ENCODE data around the gene HSPB1.

HSPB1 gene

GRCh38 chr7:76281006-76281705 is 21.3 kb upstream of the HSPB1 start (continued):
- no peak for TF ChIP-seq CTCF (tag by site-specific recombination; IDR thresholded peaks at IDR 0.05)
- no peak for TF ChIP-seq ZNF518A (tag by site-specific recombination; conservative IDR thresholded peaks at IDR 0.05; ENCODE audit: low read depth)
- no peak for TF ChIP-seq ZBTB1 (tag by site-specific recombination; IDR thresholded peaks at IDR 0.05)
- no peak for TF ChIP-seq ZNF521 (tag by site-specific recombination; IDR thresholded peaks at IDR 0.05)
- TF ChIP-seq KLF17 (tag by site-specific recombination; IDR thresholded peaks at IDR 0.05) = no peak
- peak; percentile 71 for TF ChIP-seq ZBTB17 (tag by site-specific recombination; IDR thresholded peaks at IDR 0.05)
- TF ChIP-seq ZNF148 (tag by site-specific recombination; IDR thresholded peaks at IDR 0.05; ENCODE audit: borderline replicate concordance) = no peak
- TF ChIP-seq ZNF37A (tag by site-specific recombination; IDR thresholded peaks at IDR 0.05) = no peak
- no peak for TF ChIP-seq ZNF18 (tag by site-specific recombination; IDR thresholded peaks at IDR 0.05)
- TF ChIP-seq ZSCAN30 (tag by site-specific recombination; IDR thresholded peaks at IDR 0.05) = no peak
- no peak for TF ChIP-seq ZNF350 (tag by site-specific recombination; IDR thresholded peaks at IDR 0.05)
- peak; percentile 32; the same call in 1 of the 2 replicates for TF ChIP-seq ZBTB8A (tag by site-specific recombination; IDR thresholded peaks at IDR 0.05)
- TF ChIP-seq ZNF398 (tag by site-specific recombination; IDR thresholded peaks at IDR 0.05) = peak; percentile 71
- no peak for TF ChIP-seq ZNF433 (tag by site-specific recombination; IDR thresholded peaks at IDR 0.05; ENCODE audit: low read depth)
- TF ChIP-seq ZNF175 (tag by site-specific recombination; IDR thresholded peaks at IDR 0.05) = no peak
- TF ChIP-seq GFI1B (tag by site-specific recombination; IDR thresholded peaks at IDR 0.05) = no peak
- no peak for TF ChIP-seq ZSCAN23 (tag by site-specific recombination; IDR thresholded peaks at IDR 0.05)
- TF ChIP-seq ZSCAN16 (tag by site-specific recombination; IDR thresholded peaks at IDR 0.05) = no peak
- TF ChIP-seq ZFP3 (tag by site-specific recombination; IDR thresholded peaks at IDR 0.05; ENCODE audit: low read depth) = no peak
- TF ChIP-seq ZNF639 (tag by site-specific recombination; IDR thresholded peaks at IDR 0.05) = peak; percentile 69; the same call in 1 of the 2 replicates
- TF ChIP-seq ZNF777 (tag by site-specific recombination; IDR thresholded peaks at IDR 0.05; ENCODE audit: borderline replicate concordance) = peak; percentile 84; the same call in 1 of the 2 replicates
- no peak for TF ChIP-seq ZNF146 (tag by site-specific recombination; IDR thresholded peaks at IDR 0.05)
- no peak for TF ChIP-seq ZNF169 (tag by site-specific recombination; IDR thresholded peaks at IDR 0.05)
